ENCODE results near the gene NEU2. TPM values are rescaled to one million over a fixed set of nuclear protein-coding genes. Genes with fewer than 3 reads are reported as not detected.

Gene NEU2
- total and polyA plus RNA-seq, 2 of the 13 experiments (the other 11 are each of a cell fraction or from before 2014, with no cell fraction given), result not detected

DNA sequence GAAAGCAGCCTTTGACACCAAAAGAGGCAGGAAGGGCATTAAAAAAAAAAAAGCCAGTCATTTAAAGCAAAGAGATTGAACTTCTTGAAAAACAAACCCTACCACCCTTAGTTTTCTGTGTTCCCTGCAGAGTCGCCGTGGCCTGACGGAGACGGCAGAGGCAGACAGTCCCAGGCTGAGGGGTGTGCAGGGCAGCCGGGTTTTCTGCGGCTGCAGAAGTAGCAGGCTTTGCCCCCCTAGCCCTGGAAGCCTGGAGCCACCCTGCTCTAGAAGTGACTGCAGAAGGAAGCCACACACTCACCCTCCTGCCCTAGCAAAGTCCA, 30.4 kb downstream of the NEU2 start:
- WGBS (ENCODE audit: low lambda C conversion rate), result 5% methylated on average over 6 of the region's 6 CpGs
- peak overlapping the region; percentile 66 to 87 (median 80) for H3K4me3 ChIP-seq (replicated peaks in 1 of 3; ENCODE audit: insufficient read depth in 1 of 3, low read depth in 2 of 3, low read length in 3 of 3)
- CTCF ChIA-PET (ENCODE audit: low intra/inter-chr PET ratio, low total read pairs), result interaction anchor here (0.9 to 1.0 kb wide), 2 partner anchors 9 to 22 kb away, joined by 4 read pairs; no protein-coding TSS in a partner anchor
- peak overlapping the region; percentile 72 for H3K9ac ChIP-seq (ENCODE audit: insufficient read depth, low read depth, low read length)
- POLR2A ChIA-PET, result interaction anchor here (1.5 to 2.8 kb wide), 2 partner anchors 22 to 206 kb away, joined by 6 to 10 read pairs; no protein-coding TSS in a partner anchor
- no TSS peak for BruUV-seq (replicated peaks)
- no peaks in the 10 kb centered on the region for H3K79me2 ChIP-seq (ENCODE audit: insufficient read depth, low read length)
- TF ChIP-seq ZNF879 (CRISPR knock-in tag; IDR thresholded peaks at IDR 0.05) (0 out of 2 replicates have a peak, but pooled peaks have one; percentile 5), CHD4 (IDR thresholded peaks at IDR 0.05; ENCODE audit: borderline replicate concordance, low read length) (peak; percentile 77; the same call in 1 of the 2 replicates), ZNF761 (CRISPR knock-in tag; conservative IDR thresholded peaks at IDR 0.05) (no peak), RFXAP (CRISPR knock-in tag; IDR thresholded peaks at IDR 0.05; ENCODE audit: borderline replicate concordance) (0 out of 2 replicates have a peak, but pooled peaks have one; percentile 0), KAT2B (IDR thresholded peaks at IDR 0.05; ENCODE audit: borderline replicate concordance, low read depth, low read length) (no peak), IKZF1 (IDR thresholded peaks at IDR 0.05) (no peak)
- ATAC-seq (no peak), DNase-seq (ENCODE audit: low spot score) (no peak), FAIRE-seq (no peak)
- H3K27ac ChIP-seq (ENCODE audit: extremely low read length, insufficient read depth, low read length), result peak overlapping the region; percentile 82
- intact Hi-C loops (cut with micrococcal nuclease; ENCODE audit: unreplicated experiment), result loop anchor here (1.0 to 5.0 kb wide), 5 partner anchors 22 to 188 kb away; partner anchors contain the start of genes ATG16L1 and NGEF
- H3K36me3 ChIP-seq (replicated peaks in 1 of 2; ENCODE audit: control insufficient read depth in 1 of 2, insufficient read depth in 2 of 2, low read length in 2 of 2), result no peaks in the 10 kb centered on the region
- H4K20me1 ChIP-seq (ENCODE audit: insufficient read depth, low read length), result 0 out of 2 replicates have a peak, but pooled peaks cover 3% of the 10 kb centered on the region
- H3K4me2 ChIP-seq (ENCODE audit: low read depth, low read length), result peak overlapping the region; percentile 97
- no peaks in the 10 kb centered on the region; a peak in 1 of 5 replicates for H3K27me3 ChIP-seq (ENCODE audit: control insufficient read depth in 1 of 2, insufficient read depth in 2 of 2, low read length in 2 of 2)
- H2AFZ ChIP-seq (ENCODE audit: low read length), result no peak overlapping the region
- H3K9me3 ChIP-seq (ENCODE audit: low read length), result no peaks in the 10 kb centered on the region
- in situ Hi-C loops (cut with HindIII; ENCODE audit: extremely low pct_ligation_motif_present, low pct_unique_long_range_greater_than_20kb), result no loop called here
- H3K4me1 ChIP-seq (ENCODE audit: insufficient read depth, low read length), result peaks cover 88% of the 10 kb centered on the region

DNA sequence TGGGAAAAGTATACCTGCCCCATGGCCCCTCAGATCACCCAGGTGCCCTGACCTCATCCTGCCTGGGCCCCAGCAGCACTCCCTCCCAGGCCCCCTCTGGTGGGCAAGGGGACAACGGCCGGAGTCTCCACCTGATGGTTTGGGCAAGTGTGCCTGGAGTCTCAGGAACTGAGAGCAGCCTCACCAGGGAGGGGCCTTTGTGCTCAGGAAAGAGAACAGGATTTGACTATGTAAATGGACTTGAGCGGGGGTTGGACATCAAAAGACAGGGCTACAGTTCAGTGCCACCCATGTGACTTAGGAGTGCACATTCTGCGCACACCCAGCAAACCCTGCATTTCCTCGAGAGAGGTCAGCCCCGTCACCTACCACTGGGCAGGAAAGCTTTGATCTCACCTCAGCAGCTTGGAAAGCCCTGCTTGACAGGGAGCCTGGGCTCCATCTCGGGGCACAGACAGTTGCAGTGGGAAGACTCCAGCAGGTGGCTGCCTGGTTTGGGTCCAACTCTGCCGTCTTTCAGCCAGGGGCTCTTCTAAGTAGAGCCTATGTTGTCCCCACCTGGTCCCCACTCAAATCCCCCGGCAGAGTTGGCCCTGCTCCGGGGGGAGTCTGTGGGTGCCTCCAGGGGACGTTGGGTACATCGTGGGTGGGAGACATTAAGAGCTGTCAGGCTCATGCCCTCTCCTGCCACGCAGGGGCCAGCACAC, 30.9 kb downstream of the NEU2 start:
- BruUV-seq (replicated peaks), result no TSS peak
- FAIRE-seq (peak; percentile 81), ATAC-seq (peak; percentile 62), DNase-seq (ENCODE audit: low spot score) (peak; percentile 96)
- Histone ChIP-seq H4K20me1 (ENCODE audit: insufficient read depth, low read length) (0 out of 2 replicates have a peak, but pooled peaks cover 3% of the 10 kb centered on the region), H3K9ac (ENCODE audit: insufficient read depth, low read depth, low read length) (peak overlapping the region; percentile 72), H3K4me2 (ENCODE audit: low read depth, low read length) (peak overlapping the region; percentile 97), H3K36me3 (replicated peaks in 1 of 2; ENCODE audit: control insufficient read depth in 1 of 2, insufficient read depth in 2 of 2, low read length in 2 of 2) (no peaks in the 10 kb centered on the region), H3K27me3 (ENCODE audit: control insufficient read depth in 1 of 2, insufficient read depth in 2 of 2, low read length in 2 of 2) (no peaks in the 10 kb centered on the region; a peak in 1 of 5 replicates), H2AFZ (ENCODE audit: low read length) (no peak overlapping the region), H3K27ac (ENCODE audit: extremely low read length, insufficient read depth, low read length) (peak overlapping the region; percentile 82), H3K79me2 (ENCODE audit: insufficient read depth, low read length) (no peaks in the 10 kb centered on the region), H3K9me3 (ENCODE audit: low read length) (no peaks in the 10 kb centered on the region), H3K4me1 (ENCODE audit: insufficient read depth, low read length) (peaks cover 90% of the 10 kb centered on the region), H3K4me3 (replicated peaks in 1 of 3; ENCODE audit: insufficient read depth in 1 of 3, low read depth in 2 of 3, low read length in 3 of 3) (peak overlapping the region; percentile 66 to 87 (median 80); a peak in 5 of 6 replicates)
- POLR2A ChIA-PET, result interaction anchor here (1.0 to 2.8 kb wide), 6 partner anchors 12 to 206 kb away, joined by 3 to 10 read pairs (median 4); partner anchors contain the start of gene NGEF
- 9% methylated on average over 7 of the region's 13 CpGs for WGBS (ENCODE audit: low lambda C conversion rate)
- intact Hi-C loops (cut with micrococcal nuclease; ENCODE audit: unreplicated experiment) (loop anchor here (1.0 to 5.0 kb wide), 5 partner anchors 22 to 188 kb away; partner anchors contain the start of genes ATG16L1 and NGEF), in situ Hi-C loops (cut with HindIII; ENCODE audit: extremely low pct_ligation_motif_present, low pct_unique_long_range_greater_than_20kb) (no loop called here)
- CTCF ChIA-PET (ENCODE audit: low intra/inter-chr PET ratio, low total read pairs), result interaction anchor here (0.9 to 1.0 kb wide), 2 partner anchors 9 to 22 kb away, joined by 4 read pairs; no protein-coding TSS in a partner anchor
- TF ChIP-seq, protein P1, sequence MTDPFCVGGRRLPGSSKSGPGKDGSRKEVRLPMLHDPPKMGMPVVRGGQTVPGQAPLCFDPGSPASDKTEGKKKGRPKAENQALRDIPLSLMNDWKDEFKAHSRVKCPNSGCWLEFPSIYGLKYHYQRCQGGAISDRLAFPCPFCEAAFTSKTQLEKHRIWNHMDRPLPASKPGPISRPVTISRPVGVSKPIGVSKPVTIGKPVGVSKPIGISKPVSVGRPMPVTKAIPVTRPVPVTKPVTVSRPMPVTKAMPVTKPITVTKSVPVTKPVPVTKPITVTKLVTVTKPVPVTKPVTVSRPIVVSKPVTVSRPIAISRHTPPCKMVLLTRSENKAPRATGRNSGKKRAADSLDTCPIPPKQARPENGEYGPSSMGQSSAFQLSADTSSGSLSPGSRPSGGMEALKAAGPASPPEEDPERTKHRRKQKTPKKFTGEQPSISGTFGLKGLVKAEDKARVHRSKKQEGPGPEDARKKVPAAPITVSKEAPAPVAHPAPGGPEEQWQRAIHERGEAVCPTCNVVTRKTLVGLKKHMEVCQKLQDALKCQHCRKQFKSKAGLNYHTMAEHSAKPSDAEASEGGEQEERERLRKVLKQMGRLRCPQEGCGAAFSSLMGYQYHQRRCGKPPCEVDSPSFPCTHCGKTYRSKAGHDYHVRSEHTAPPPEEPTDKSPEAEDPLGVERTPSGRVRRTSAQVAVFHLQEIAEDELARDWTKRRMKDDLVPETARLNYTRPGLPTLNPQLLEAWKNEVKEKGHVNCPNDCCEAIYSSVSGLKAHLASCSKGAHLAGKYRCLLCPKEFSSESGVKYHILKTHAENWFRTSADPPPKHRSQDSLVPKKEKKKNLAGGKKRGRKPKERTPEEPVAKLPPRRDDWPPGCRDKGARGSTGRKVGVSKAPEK (CRISPR knock-in tag; IDR thresholded peaks at IDR 0.05; ENCODE audit: borderline replicate concordance), result no peak
- TF ChIP-seq ARNT (IDR thresholded peaks at IDR 0.05) (no peak), RFXAP (CRISPR knock-in tag; IDR thresholded peaks at IDR 0.05; ENCODE audit: borderline replicate concordance) (peak; percentile 70; the same call in 1 of the 2 replicates), ARNTL (CRISPR knock-in tag; IDR thresholded peaks at IDR 0.05) (peak; percentile 95), ZBTB3 (CRISPR knock-in tag; IDR thresholded peaks at IDR 0.05; ENCODE audit: borderline replicate concordance, low read depth) (peak; percentile 94; the same call in 1 of the 2 replicates), TEAD2 (CRISPR knock-in tag; IDR thresholded peaks at IDR 0.05) (no peak)

All from HepG2 (cell line).